ENCODE measurements around the gene PCP4L1.

Gene PCP4L1

DNA sequence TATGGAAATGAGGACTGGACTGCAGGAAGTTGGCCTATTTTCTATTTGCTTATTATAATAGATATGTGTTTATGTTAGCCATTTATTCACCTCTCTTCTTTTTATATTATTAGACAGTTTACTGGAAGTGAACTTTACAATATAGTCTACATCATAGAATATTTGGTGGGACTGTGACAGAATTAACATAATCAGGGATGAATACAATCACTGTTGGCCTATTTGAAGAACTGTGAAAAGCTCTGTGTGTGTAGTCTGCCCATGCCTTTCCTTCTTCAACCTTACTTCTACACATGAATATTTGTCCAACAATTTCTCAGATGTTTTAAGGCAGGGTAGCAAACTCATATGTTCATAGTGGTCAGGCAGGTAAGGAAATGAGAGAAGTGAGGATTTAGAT, 38.9 kb downstream of the PCP4L1 start:
- TF ChIP-seq, protein P1, sequence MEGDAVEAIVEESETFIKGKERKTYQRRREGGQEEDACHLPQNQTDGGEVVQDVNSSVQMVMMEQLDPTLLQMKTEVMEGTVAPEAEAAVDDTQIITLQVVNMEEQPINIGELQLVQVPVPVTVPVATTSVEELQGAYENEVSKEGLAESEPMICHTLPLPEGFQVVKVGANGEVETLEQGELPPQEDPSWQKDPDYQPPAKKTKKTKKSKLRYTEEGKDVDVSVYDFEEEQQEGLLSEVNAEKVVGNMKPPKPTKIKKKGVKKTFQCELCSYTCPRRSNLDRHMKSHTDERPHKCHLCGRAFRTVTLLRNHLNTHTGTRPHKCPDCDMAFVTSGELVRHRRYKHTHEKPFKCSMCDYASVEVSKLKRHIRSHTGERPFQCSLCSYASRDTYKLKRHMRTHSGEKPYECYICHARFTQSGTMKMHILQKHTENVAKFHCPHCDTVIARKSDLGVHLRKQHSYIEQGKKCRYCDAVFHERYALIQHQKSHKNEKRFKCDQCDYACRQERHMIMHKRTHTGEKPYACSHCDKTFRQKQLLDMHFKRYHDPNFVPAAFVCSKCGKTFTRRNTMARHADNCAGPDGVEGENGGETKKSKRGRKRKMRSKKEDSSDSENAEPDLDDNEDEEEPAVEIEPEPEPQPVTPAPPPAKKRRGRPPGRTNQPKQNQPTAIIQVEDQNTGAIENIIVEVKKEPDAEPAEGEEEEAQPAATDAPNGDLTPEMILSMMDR (IDR thresholded peaks at IDR 0.05; ENCODE audit: insufficient read depth, low read depth, low read length, missing control alignments) = no peak
- no peak for DNase-seq (ENCODE audit: low read depth)
- H3K4me3 ChIP-seq (ENCODE audit: low read depth, low read length) = no peak overlapping the region

DNA sequence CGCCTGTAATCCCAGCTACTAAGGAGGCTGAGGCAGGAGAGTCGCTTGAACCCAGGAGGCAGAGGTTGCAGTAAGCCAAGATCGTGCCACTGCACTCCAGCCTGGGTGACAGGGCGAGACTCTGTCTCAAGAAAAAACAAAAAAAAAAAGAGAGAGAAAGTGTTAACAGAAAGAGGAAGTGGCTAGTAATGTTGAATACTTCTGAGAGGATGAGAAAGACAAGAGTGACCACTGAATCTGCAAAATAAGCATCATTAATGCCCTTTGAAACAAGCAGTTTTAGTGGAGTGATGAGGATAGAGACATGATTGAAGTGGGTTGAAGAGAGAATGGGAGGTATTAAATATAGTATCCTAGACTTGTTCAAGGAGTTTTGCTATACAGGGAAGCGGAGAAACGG, 39.6 kb downstream of the PCP4L1 start:
- TF ChIP-seq, protein P1 (IDR thresholded peaks at IDR 0.05; ENCODE audit: insufficient read depth, low read depth, low read length, missing control alignments) = no peak
- no peak overlapping the region for H3K4me3 ChIP-seq (ENCODE audit: low read depth, low read length)
- peak; percentile 45 for DNase-seq (ENCODE audit: low read depth)

DNA sequence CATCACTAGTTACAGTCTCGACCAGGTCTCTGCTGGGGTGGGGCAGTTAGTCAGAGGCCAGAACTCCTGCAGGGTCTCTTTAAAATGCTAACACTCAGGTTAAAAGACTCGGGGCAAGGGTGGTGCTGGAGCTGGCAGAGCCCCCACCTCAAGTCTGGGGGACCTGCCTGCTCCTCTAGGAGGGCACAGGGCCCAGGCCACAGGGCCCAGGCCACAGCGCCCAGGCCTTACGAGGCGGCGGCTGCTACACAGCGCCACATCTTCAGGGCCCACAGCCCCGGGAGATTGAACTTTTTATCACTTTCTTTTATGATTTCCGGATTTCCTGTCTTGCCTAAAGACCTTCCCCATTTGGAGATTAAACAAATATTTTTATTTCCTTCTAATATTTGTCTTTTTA, 40.8 kb downstream of the PCP4L1 start:
- TF ChIP-seq, protein P1 (IDR thresholded peaks at IDR 0.05; ENCODE audit: insufficient read depth, low read depth, low read length, missing control alignments) = no peak
- no peak overlapping the region for H3K4me3 ChIP-seq (ENCODE audit: low read depth, low read length)
- no peak for DNase-seq (ENCODE audit: low read depth)

DNA sequence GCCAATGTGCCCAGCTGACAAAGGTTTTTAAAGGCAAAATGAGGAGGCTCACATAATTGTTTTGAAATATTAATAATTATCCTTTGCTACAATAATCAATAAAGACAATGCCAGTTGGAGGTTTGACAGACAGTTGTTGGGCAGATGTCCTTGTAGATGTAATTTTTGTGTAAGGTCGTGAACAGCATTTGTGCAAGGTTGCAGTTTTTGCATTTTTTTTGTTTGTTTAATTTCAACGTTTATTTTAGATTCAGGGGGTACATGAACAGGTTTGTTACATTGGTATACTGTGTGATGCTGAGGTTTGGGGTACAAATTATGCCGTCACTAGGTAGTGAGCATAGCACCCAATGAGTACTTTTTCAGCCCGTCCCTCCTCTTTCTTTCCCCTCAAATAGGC, 41.9 kb downstream of the PCP4L1 start:
- no peak for DNase-seq (ENCODE audit: low read depth)
- TF ChIP-seq, protein P1 (IDR thresholded peaks at IDR 0.05; ENCODE audit: insufficient read depth, low read depth, low read length, missing control alignments) = no peak
- no peak overlapping the region for H3K4me3 ChIP-seq (ENCODE audit: low read depth, low read length)

GRCh38 chr1:161304927-161305866, 46.7 kb downstream of the PCP4L1 start:
- H3K4me3 ChIP-seq (ENCODE audit: low read depth, low read length) = peak overlapping the region; percentile 65
- TF ChIP-seq, protein P1 (IDR thresholded peaks at IDR 0.05; ENCODE audit: insufficient read depth, low read depth, low read length, missing control alignments) = no peak
- no peak for DNase-seq (ENCODE audit: low read depth)

DNA sequence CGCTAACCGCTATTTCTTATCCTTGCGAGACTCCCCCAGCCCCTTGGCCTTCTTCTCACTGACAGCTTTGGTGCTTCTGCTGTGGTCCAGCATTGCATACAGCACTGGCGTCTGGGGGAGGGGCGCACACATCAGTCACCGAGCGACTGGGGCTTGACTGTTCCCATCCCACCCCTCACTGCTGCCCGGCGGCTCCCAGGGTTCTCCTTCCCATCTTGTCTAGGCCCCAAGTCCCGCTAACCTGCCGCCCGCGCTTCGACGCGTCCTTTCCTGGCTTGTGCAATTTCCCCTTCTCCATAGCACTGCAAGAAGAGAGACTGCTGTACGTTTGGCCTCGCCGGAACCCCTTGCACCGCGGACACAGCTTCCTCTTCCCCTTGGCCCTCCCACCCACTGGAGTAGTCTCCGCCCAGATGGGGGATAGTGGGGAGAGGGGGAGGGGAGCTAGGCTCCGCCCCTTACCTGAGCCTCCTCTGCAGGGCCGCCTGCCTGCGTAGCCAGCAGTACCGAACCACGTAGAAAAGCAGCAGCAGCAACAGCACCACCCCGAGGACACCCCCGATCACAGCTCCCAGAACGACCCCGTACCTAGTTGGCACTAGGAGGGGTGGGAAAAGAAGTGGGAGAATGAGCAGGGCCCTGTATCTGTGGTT, 47.4 kb downstream of the PCP4L1 start:
- TF ChIP-seq, protein P1 (IDR thresholded peaks at IDR 0.05; ENCODE audit: insufficient read depth, low read depth, low read length, missing control alignments) = peak; percentile 47
- H3K4me3 ChIP-seq (ENCODE audit: low read depth, low read length) = peak overlapping the region; percentile 65
- peak; percentile 88 for DNase-seq (ENCODE audit: low read depth)
